BLaER1 treated with 17β-estradiol and CSF1 and Interleukin-3, amounts not matched to agents 10 nM and 100 nM (cell line): ENCODE results near the gene RAMP3.

Source experiments
- H3K27ac ChIP-seq, 11 experiments: shearing (Covaris generic); formaldehyde crosslinking; 2 replicates each; pipeline ENCODE4 v1.8.1; 2022
- H3K27me3 ChIP-seq, 11 experiments: shearing (Covaris generic); formaldehyde crosslinking; 2 replicates each; pipeline ENCODE4 v1.8.1; 2022
- H3K36me3 ChIP-seq, 11 experiments: shearing (Covaris generic); formaldehyde crosslinking; 2 replicates each; pipeline ENCODE4 v1.8.1; 2022
- H3K4me1 ChIP-seq, 10 experiments: shearing (Covaris generic); formaldehyde crosslinking; 2 replicates each; pipeline ENCODE4 v1.8.1; 2022
- H3K4me2 ChIP-seq, 11 experiments: shearing (Covaris generic); formaldehyde crosslinking; 2 replicates each; pipeline ENCODE4 v1.8.1; 2022
- H3K4me3 ChIP-seq, 10 experiments: shearing (Covaris generic); formaldehyde crosslinking; 2 replicates each; pipeline ENCODE4 v1.8.1; 2022
- H3K9ac ChIP-seq, 11 experiments: shearing (Covaris generic); formaldehyde crosslinking; 2 replicates each; pipeline ENCODE4 v1.8.1; 2022
- H3K9me3 ChIP-seq, 11 experiments: shearing (Covaris generic); formaldehyde crosslinking; replicated peaks in 1 of 11; 2 replicates each; pipeline ENCODE4 v1.8.1; 2022
- H4K20me1 ChIP-seq, 11 experiments: shearing (Covaris generic); formaldehyde crosslinking; 2 replicates each; pipeline ENCODE4 v1.8.1; 2022
- Cebpa-rat ChIP-seq, 11 experiments: shearing (Covaris generic); IDR thresholded peaks; 2 replicates each; pipeline ENCODE4 v1.8.1; 2022

Gene RAMP3

GRCh38 chr7:45129181-45129800, 28.3 kb upstream of the RAMP3 start:
- Histone ChIP-seq H4K20me1 (no peaks in the 10 kb centered on the region), H3K4me1 (peaks cover 24 to 32% (median 27%) of the 10 kb centered on the region in 10 experiments), H3K9ac (no peak overlapping the region), H3K27me3 (no peaks in the 10 kb centered on the region), H3K27ac (no peak overlapping the region), H3K9me3 (no peaks in the 10 kb centered on the region), H3K36me3 (no peaks in the 10 kb centered on the region), H3K4me3 (no peak overlapping the region), H3K4me2 (no peak overlapping the region)
- no peak for TF ChIP-seq Cebpa-rat (IDR thresholded peaks at IDR 0.05)

GRCh38 chr7:45129906-45130305, 27.7 kb upstream of the RAMP3 start:
- Histone ChIP-seq H3K4me1 (peaks cover 23 to 26% (median 24%) of the 10 kb centered on the region in 10 experiments), H3K27me3 (no peaks in the 10 kb centered on the region), H3K36me3 (no peaks in the 10 kb centered on the region), H4K20me1 (no peaks in the 10 kb centered on the region), H3K27ac (no peak overlapping the region), H3K4me2 (no peak overlapping the region), H3K4me3 (no peak overlapping the region), H3K9me3 (no peaks in the 10 kb centered on the region), H3K9ac (no peak overlapping the region)
- TF ChIP-seq Cebpa-rat (IDR thresholded peaks at IDR 0.05) = no peak

- TF ChIP-seq Cebpa-rat (IDR thresholded peaks at IDR 0.05) = no peak
- H4K20me1 ChIP-seq = no peaks in the 10 kb centered on the region
- H3K27ac ChIP-seq = no peak overlapping the region
- no peak overlapping the region for H3K4me3 ChIP-seq
- no peak overlapping the region for H3K4me2 ChIP-seq
- no peaks in the 10 kb centered on the region for H3K27me3 ChIP-seq
- H3K36me3 ChIP-seq = no peaks in the 10 kb centered on the region
- no peak overlapping the region for H3K9ac ChIP-seq
- H3K4me1 ChIP-seq = peaks cover 13 to 22% (median 16%) of the 10 kb centered on the region in 10 experiments; a peak in 19 of 20 replicates
- H3K9me3 ChIP-seq = no peaks in the 10 kb centered on the region
Observed at GRCh38 chr7:45130910-45131309, 26.7 kb upstream of the RAMP3 start.

GRCh38 chr7:45131891-45132290, 25.7 kb upstream of the RAMP3 start:
- Histone ChIP-seq H3K9me3 (no peaks in the 10 kb centered on the region), H3K4me3 (no peak overlapping the region), H3K27me3 (no peaks in the 10 kb centered on the region), H3K4me1 (peaks cover 4 to 13% (median 6%) of the 10 kb centered on the region in 10 experiments; a peak in 19 of 20 replicates), H4K20me1 (no peaks in the 10 kb centered on the region), H3K9ac (no peak overlapping the region), H3K27ac (no peak overlapping the region), H3K4me2 (no peak overlapping the region), H3K36me3 (no peaks in the 10 kb centered on the region)
- TF ChIP-seq Cebpa-rat (IDR thresholded peaks at IDR 0.05) = no peak

GRCh38 chr7:45132708-45133320, 24.8 kb upstream of the RAMP3 start:
- Histone ChIP-seq H3K4me1 (peaks cover 0 to 7% (median 0%) of the 10 kb centered on the region in 10 experiments; a peak in 3 of 20 replicates), H3K9me3 (no peaks in the 10 kb centered on the region)

GRCh38 chr7:45133352-45133751, 24.2 kb upstream of the RAMP3 start:
- no peak overlapping the region for H3K4me2 ChIP-seq
- no peak for TF ChIP-seq Cebpa-rat (IDR thresholded peaks at IDR 0.05)

More at GRCh38 chr7:45132708-45133320, 24.8 kb upstream of the RAMP3 start:
- H3K27ac ChIP-seq = no peak overlapping the region
- no peak overlapping the region for H3K4me2 ChIP-seq
- no peaks in the 10 kb centered on the region for H3K27me3 ChIP-seq
- H3K9ac ChIP-seq = no peak overlapping the region
- no peaks in the 10 kb centered on the region for H3K36me3 ChIP-seq
- H4K20me1 ChIP-seq = no peaks in the 10 kb centered on the region
- no peak for TF ChIP-seq Cebpa-rat (IDR thresholded peaks at IDR 0.05)
- H3K4me3 ChIP-seq = no peak overlapping the region

GRCh38 chr7:45133877-45134276, 23.7 kb upstream of the RAMP3 start:
- Histone ChIP-seq H4K20me1 (no peaks in the 10 kb centered on the region), H3K27me3 (no peaks in the 10 kb centered on the region), H3K4me1 (peaks cover 5 to 11% (median 8%) of the 10 kb centered on the region in 10 experiments; a peak in 19 of 20 replicates), H3K27ac (no peak overlapping the region), H3K4me3 (no peak overlapping the region), H3K4me2 (no peak overlapping the region), H3K9ac (no peak overlapping the region), H3K36me3 (no peaks in the 10 kb centered on the region), H3K9me3 (no peaks in the 10 kb centered on the region)
- no peak for TF ChIP-seq Cebpa-rat (IDR thresholded peaks at IDR 0.05)

More at GRCh38 chr7:45133352-45133751, 24.2 kb upstream of the RAMP3 start:
- H3K9me3 ChIP-seq = no peaks in the 10 kb centered on the region
- no peaks in the 10 kb centered on the region for H3K27me3 ChIP-seq
- H3K4me1 ChIP-seq = peaks cover 0 to 7% (median 2%) of the 10 kb centered on the region in 10 experiments; a peak in 12 of 20 replicates
- H3K9ac ChIP-seq = no peak overlapping the region
- H3K27ac ChIP-seq = no peak overlapping the region
- no peaks in the 10 kb centered on the region for H4K20me1 ChIP-seq
- H3K36me3 ChIP-seq = no peaks in the 10 kb centered on the region
- no peak overlapping the region for H3K4me3 ChIP-seq

GRCh38 chr7:45136106-45137060, 21.2 kb upstream of the RAMP3 start:
- H4K20me1 ChIP-seq = no peaks in the 10 kb centered on the region
- no peaks in the 10 kb centered on the region for H3K27me3 ChIP-seq
- no peak overlapping the region for H3K4me3 ChIP-seq
- H3K4me2 ChIP-seq = no peak overlapping the region
- peaks cover 0 to 6% (median 0%) of the 10 kb centered on the region in 11 experiments; a peak in 1 of 22 replicates for H3K9me3 ChIP-seq
- H3K9ac ChIP-seq = no peak overlapping the region
- no peak overlapping the region for H3K27ac ChIP-seq
- no peaks in the 10 kb centered on the region for H3K36me3 ChIP-seq
- no peak for TF ChIP-seq Cebpa-rat (IDR thresholded peaks at IDR 0.05)
- H3K4me1 ChIP-seq = peaks cover 20 to 32% (median 28%) of the 10 kb centered on the region in 10 experiments
